Ishikawa (cell line): ENCODE measurements around the gene KLHDC4.
A peak's percentile ranks its signal among the peaks of the same experiment; 100 is the strongest.

ENCODE experiments used
- CEBPB ChIP-seq: IDR thresholded peaks from 2 replicates; pipeline ENCODE4 v1.6.1; 2012
- CREB1 ChIP-seq: IDR thresholded peaks from 2 replicates; pipeline ENCODE4 v1.6.1; 2012; ENCODE audit warnings: low read depth
- EGR1 ChIP-seq: IDR thresholded peaks from 2 replicates; pipeline ENCODE4 v1.6.1; 2012
- FOXM1 ChIP-seq: IDR thresholded peaks from 2 replicates; pipeline ENCODE4 v1.6.1; 2012; ENCODE audit warnings: low read depth, borderline replicate concordance
- MAX ChIP-seq: IDR thresholded peaks from 2 replicates; pipeline ENCODE4 v1.6.1; 2012
- NFIC ChIP-seq: IDR thresholded peaks from 2 replicates; pipeline ENCODE4 v1.6.1; 2012
- RAD21 ChIP-seq: IDR thresholded peaks from 2 replicates; pipeline ENCODE4 v1.6.1; 2012; ENCODE audit warnings: low read depth
- REST ChIP-seq: IDR thresholded peaks from 2 replicates; pipeline ENCODE4 v1.6.1; 2012; ENCODE audit warnings: low read depth, mild to moderate bottlenecking
- TCF12 ChIP-seq: IDR thresholded peaks from 2 replicates; pipeline ENCODE4 v1.6.1; 2012; ENCODE audit warnings: low read depth
- TEAD4 ChIP-seq: IDR thresholded peaks from 2 replicates; pipeline ENCODE4 v1.6.1; 2012
- USF1 ChIP-seq: IDR thresholded peaks from 2 replicates; pipeline ENCODE4 v1.6.1; 2012
- ZBTB7A ChIP-seq: IDR thresholded peaks from 2 replicates; pipeline ENCODE4 v1.6.1; 2012; ENCODE audit warnings: low read depth

The KLHDC4 gene

GRCh38 chr16:87664792-87665191 lies 101.0 kb downstream of the KLHDC4 start:
- TF ChIP-seq EGR1 (no peak), TEAD4 (no peak), REST (no peak), MAX (no peak), CEBPB (no peak), NFIC (no peak), TCF12 (no peak), USF1 (no peak)

- no peak for TF ChIP-seq EGR1
- no peak for TF ChIP-seq FOXM1
- TF ChIP-seq MAX: no peak
Measured at GRCh38 chr16:87662254-87663204, 103.3 kb downstream of the KLHDC4 start.

- peak; percentile 33; the same call in 1 of the 2 replicates for TF ChIP-seq MAX
- no peak for TF ChIP-seq FOXM1
- TF ChIP-seq EGR1: no peak
- peak; percentile 96 for TF ChIP-seq REST
- peak; percentile 50; the same call in 1 of the 2 replicates for TF ChIP-seq USF1
- TF ChIP-seq RAD21: 0 out of 2 replicates have a peak, but pooled peaks have one; percentile 4
Measured at GRCh38 chr16:87661561-87661960, 104.2 kb downstream of the KLHDC4 start.

GRCh38 chr16:87658564-87659225 lies 107.1 kb downstream of the KLHDC4 start:
- TF ChIP-seq RAD21: no peak
- TF ChIP-seq CREB1: no peak
- no peak for TF ChIP-seq TCF12
- TF ChIP-seq MAX: no peak
- no peak for TF ChIP-seq CEBPB
- no peak for TF ChIP-seq USF1
- TF ChIP-seq EGR1: no peak
- TF ChIP-seq ZBTB7A: no peak
